GM21723 (cell line): Measurements from ENCODE around the gene TAS2R4.
"Not testable (repeated sequence)": the region's sequence is repeated elsewhere in the genome, so short reads cannot be mapped to it uniquely, and the experiment has no call there.

Experiments
- ATAC-seq: cut with Tn5 transposase; IDR thresholded peaks from one replicate; pipeline ENCODE4 v1.9.1; 2021; ENCODE audit warnings: mild to moderate bottlenecking, moderate library complexity; ENCODE audit not compliant: unreplicated experiment

Gene TAS2R4, protein sequence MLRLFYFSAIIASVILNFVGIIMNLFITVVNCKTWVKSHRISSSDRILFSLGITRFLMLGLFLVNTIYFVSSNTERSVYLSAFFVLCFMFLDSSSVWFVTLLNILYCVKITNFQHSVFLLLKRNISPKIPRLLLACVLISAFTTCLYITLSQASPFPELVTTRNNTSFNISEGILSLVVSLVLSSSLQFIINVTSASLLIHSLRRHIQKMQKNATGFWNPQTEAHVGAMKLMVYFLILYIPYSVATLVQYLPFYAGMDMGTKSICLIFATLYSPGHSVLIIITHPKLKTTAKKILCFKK

GRCh38 chr7:141776374-141776773, at the start of gene TAS2R4:
Gene TAS2R4 (plus strand): TSS chr7:141776674. CDS start chr7:141778489, 1,815 bp downstream.
- no peak for ATAC-seq

DNA sequence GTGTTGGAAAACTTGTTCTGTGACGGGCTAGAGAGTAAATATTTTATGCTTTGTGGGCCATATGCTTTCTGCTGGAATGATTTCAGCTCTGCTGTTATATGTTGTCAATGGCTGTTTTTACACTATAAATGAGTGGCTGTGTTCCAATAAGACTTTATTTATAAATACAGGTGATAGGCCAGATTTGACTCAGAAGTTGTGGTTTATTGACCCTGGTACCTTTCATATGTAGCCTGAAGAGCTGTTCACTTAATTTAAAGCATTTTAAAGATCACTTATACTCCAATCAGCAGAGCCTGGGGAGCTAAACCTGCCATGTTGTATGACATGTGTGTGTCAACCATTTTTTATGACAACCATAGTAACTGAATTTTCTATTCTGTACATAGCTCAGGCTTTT, 47.5 kb upstream of the TAS2R4 start:
- ATAC-seq = no peak

GRCh38 chr7:141731476-141732149, 44.9 kb upstream of the TAS2R4 start:
- ATAC-seq = no peak

DNA sequence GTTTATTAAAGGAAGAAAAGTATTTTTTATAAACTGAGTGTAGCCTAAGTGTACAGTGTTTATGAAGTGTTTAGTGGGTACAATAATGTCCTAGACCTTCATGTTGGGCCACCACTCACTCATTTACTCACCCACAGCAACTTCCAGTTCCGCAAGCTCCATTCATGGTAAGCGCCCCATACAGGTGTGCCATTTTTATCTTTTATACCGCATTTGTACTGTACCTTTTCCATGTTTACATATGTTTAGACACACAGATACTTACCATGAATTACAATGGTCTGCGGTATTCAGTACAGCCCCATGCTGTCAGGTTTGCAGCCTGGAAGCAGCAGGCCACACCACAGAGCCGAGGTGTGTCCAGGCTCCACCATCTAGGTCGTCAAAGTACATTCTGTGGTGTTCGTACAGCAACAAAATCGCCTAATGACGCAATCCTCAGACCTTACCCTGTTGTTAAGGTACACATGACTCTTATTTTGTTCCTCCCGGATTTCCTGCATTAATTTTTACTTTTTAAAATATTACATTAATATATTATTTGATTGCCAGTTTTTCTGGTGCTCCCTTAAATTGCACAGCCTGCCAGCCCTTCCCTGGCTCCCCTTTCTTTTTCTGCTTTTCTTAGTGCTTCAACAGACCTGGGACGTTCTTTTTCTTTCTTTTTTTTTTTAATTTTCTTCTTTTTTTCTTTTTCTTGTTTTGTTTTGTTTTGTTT, 39.2 kb upstream of the TAS2R4 start:
- ATAC-seq = no peak

GRCh38 chr7:141737836-141738591, 38.5 kb upstream of the TAS2R4 start, which contains the start of gene SSBP1:
Gene SSBP1 (plus strand): TSS chr7:141738358. CDS start chr7:141739167, 809 bp downstream.
- peak; percentile 93 for ATAC-seq

DNA sequence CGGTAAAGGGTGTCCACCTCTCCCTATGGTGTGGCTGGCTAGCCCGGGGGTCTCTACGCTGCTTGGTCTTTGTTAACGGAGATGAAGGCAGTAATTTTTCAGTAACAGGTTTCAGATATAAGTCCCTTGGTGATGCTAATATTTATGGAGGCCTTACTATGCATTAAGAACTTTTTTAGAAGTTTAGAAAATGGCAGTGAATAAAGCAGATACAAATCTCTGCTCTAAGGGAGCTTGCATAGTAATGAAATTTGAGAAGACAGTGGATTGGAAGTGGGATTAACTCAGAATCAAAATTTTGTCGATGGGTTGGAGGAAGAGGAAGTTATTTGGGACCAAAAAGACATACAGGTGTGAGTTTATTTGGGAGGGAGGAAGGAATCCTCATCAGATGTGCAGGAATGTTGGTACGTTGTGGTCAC, 37.9 kb upstream of the TAS2R4 start:
- ATAC-seq = no peak

DNA sequence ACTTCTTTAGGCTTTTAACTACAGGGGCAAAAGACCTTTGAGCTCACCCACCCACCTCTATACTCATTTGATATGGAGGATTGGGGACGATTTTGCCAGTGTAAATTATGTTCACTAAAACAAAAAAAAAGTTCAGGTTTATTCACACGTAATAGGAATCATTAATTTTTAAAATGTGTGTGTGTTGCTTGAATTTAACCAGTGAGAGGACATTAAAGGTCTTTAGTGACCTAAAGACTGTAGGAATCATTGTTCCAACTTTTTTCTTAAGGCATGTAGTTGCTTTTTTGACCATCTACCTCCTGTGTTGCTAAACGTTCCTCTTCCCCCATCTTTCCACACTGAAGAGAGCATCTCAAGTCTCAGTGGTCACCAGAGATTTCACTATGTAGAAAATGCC, 37.2 kb upstream of the TAS2R4 start:
- ATAC-seq = no peak

DNA sequence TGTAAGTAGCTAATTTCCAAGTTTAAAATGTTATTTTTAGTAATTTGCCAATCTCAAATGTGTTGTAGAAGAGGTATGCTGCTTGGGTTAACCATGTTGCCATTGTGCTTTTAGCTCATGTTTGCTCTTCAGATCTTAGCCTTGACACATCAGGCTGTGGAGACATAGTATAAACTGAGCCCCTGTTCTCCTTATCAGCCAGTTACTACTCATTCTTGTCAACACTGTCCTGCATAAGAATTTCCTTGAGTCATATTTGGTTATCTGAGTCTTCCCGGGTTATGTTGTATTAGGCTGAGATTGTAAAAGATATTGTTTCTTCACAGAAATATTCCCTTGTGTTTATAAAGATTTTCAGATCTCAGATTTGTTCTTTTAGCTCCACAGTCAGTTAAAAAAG, 34.2 kb upstream of the TAS2R4 start:
- no peak for ATAC-seq

DNA sequence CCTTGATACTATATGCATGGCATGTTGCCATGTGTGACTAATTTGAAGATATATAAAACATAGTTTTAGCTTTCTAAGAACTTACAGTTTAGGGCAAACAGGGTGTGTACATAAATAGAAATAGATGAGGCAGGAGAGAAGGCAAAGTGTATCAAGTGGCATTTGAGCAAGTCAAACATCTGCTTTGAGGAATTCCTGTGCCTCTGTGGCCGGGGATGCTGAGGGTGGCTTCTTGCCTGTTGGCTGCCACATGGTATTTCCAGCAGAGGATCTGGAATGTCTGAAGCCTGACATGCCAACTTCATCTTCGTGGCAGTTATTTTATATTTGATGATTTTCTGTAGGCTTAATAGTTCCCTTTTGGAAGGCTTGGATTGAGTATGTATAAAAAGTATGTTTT, 32.3 kb upstream of the TAS2R4 start:
- ATAC-seq = no peak

GRCh38 chr7:141748396-141748795, 28.1 kb upstream of the TAS2R4 start:
- no peak for ATAC-seq

- ATAC-seq = not testable (repeated sequence)
Measured at GRCh38 chr7:141751904-141752303, 24.6 kb upstream of the TAS2R4 start.

GRCh38 chr7:141752634-141753033, 23.8 kb upstream of the TAS2R4 start:
- ATAC-seq = no peak

DNA sequence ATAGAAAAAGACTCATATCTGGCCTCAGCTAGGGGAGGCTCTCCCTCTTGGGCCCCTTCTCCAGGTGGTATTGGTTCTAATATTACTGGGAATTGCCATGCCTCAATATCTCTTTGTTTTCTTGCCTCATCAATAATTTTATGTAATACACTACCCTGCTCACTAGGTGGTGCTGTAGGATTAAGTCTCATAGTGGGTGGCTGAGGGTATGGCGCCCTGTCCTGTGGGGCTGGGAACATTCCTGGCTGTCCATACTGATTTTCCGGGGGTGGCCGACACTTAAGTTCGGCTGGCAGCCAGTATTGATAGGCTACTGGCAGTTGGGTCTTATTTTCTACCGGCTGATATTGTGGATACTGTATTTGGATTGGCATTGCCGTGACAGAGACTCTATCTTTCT, 21.5 kb upstream of the TAS2R4 start:
- ATAC-seq = no peak

- no peak for ATAC-seq
Measured at GRCh38 chr7:141763797-141764196, 12.7 kb upstream of the TAS2R4 start, which contains the start of gene TAS2R3. Gene TAS2R3 (plus strand): TSS chr7:141764097. CDS start chr7:141764159, 62 bp downstream.

DNA sequence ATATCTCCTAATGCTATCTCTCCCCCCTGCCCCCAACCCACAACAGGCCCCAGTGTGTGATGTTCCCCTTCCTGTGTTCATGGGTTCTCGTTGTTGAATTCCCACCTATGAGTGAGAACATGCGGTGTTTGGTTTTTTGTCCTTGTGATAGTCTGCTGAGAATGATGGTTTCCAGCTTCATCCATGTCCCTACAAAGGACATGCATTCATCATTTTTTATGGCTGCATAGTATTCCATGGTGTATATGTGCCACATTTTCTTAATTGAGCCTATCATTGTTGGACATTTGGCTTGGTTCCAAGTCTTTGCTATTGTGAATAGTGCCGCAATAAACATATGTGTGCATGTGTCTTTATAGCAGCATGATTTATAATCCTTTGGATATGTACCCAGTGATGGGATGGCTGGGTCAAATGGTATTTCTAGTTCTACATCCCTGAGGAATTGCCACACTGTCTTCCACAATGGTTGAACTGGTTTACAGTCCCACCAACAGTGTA, 6.3 kb upstream of the TAS2R4 start:
- not testable (repeated sequence) for ATAC-seq

DNA sequence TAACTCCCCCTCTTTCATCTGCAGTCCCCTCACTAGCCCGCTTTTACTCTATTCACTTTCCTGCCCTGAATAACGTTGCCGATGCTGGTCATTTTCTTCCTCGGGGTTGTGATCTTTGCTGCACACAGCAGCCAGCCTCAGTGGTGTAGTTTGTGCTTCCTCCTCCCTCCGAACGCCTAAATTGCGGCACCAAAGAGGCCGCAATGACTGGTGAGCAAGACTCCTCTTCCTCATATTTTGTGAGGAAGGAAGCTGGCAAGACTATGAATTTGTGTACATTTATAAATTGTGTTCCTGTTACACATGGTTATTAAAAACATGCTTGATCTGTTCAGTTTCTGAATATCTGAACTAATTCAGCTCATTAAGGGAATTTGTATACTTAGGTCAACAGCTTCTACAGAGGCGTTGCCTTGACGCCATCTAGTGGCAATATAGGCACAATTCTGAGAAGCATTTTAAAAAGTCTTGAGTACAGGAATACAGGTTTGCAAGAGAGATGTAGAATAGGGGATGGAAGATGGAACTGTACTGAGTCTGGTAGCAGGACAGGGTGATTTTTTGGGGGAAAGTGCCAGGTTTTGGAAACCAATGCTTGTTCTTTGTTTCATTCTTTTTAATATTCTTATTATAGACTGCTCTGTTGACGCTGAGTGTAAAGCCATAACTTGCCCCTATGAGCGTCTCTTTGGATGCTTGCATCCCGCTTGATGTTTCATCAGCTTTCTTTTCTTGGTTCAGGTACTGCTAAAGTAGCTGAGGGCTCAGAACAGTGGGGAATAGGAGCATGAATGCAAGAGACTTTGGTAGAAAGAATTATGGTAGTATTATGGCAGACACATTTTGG, 9.5 kb downstream of the TAS2R4 start:
- no peak for ATAC-seq

- ATAC-seq = no peak
Measured at GRCh38 chr7:141788296-141788695, 11.8 kb downstream of the TAS2R4 start.

- ATAC-seq = no peak
Measured at GRCh38 chr7:141789917-141790316, 13.4 kb downstream of the TAS2R4 start, which contains the start of gene TAS2R5. Gene TAS2R5 (plus strand): TSS chr7:141790217. CDS start chr7:141790362, 145 bp downstream.

GRCh38 chr7:141792526-141792925, 16.1 kb downstream of the TAS2R4 start:
- ATAC-seq = no peak

DNA sequence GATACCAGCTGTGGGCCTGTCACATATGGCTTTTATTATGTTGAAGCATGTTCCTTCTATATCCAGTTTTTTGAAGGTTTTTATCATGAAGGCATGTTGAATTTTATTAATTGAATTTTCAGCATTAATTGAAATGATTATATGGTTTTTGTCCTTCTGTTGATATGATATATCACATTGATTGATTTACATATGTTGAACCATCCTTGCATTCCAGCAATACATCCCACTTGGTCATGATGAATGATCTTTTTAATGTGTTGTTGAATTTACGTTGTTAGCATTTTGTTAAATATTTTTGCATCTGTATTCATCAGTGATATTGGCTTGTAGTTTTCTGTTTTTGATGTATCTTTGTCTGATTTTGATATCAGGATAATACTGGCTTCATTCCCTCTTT, 43.6 kb downstream of the TAS2R4 start:
- no peak for ATAC-seq
